HepG2 (cell line): ENCODE results near the gene CDC42EP4. TPM values are rescaled to one million over a fixed set of nuclear protein-coding genes. Genes with fewer than 3 reads are reported as not detected.

ENCODE experiments used
- BCL6 ChIP-seq: IDR thresholded peaks from 2 replicates; pipeline ENCODE4 v1.6.1; 2016; ENCODE audit warnings: missing genetic modification reagents, missing compliant biosample characterization
- E2F1 ChIP-seq: sonication (generic); formaldehyde crosslinking; IDR thresholded peaks from 2 replicates; pipeline ENCODE4 v1.5.0; 2020; ENCODE audit warnings: missing genetic modification reagents
- FIP1L1 ChIP-seq: fragments of 200-400 bp; formaldehyde crosslinking; IDR thresholded peaks from 2 replicates; pipeline ENCODE4 v1.6.1; 2018; ENCODE audit warnings: low read depth, mild to moderate bottlenecking, low read length, moderate library complexity, borderline replicate concordance; ENCODE audit not compliant: insufficient read depth
- GATAD1 ChIP-seq: IDR thresholded peaks from 2 replicates; pipeline ENCODE4 v1.6.1; 2016; ENCODE audit warnings: missing genetic modification reagents, missing compliant biosample characterization
- MED8 ChIP-seq: sonication (generic); formaldehyde crosslinking; IDR thresholded peaks from 2 replicates; pipeline ENCODE4 v1.8.1; 2023; ENCODE audit warnings: mild to moderate bottlenecking, missing genetic modification reagents; ENCODE audit not compliant: insufficient replicate concordance
- NR3C1 ChIP-seq: sonication (generic); formaldehyde crosslinking; IDR thresholded peaks from 2 replicates; pipeline ENCODE4 v1.4.0; 2020; ENCODE audit warnings: missing genetic modification reagents
- PHF8 ChIP-seq: sonication (generic); formaldehyde crosslinking; IDR thresholded peaks from 2 replicates; pipeline ENCODE4 v1.5.0; 2020; ENCODE audit warnings: missing genetic modification reagents
- SRSF1 ChIP-seq: fragments of 200-400 bp; formaldehyde crosslinking; optimal IDR thresholded peaks from 2 replicates; pipeline ENCODE3; 2017; ENCODE audit warnings: mild to moderate bottlenecking, low read depth, low read length, moderate library complexity
- TEAD2 ChIP-seq: sonication (generic); formaldehyde crosslinking; IDR thresholded peaks from 2 replicates; pipeline ENCODE4 v1.9.0; 2021; ENCODE audit warnings: missing genetic modification reagents
- ZC3H4 ChIP-seq: sonication (generic); formaldehyde crosslinking; IDR thresholded peaks from 2 replicates; pipeline ENCODE4 v1.4.0; 2020; ENCODE audit warnings: missing genetic modification reagents, borderline replicate concordance
- ZFP90 ChIP-seq: sonication (generic); formaldehyde crosslinking; IDR thresholded peaks from 2 replicates; pipeline ENCODE4 v1.8.0; 2022; ENCODE audit warnings: missing genetic modification reagents, mild to moderate bottlenecking, inconsistent platforms, borderline replicate concordance
- ZNF282 ChIP-seq: fragments of 450-650 bp; IDR thresholded peaks from 2 replicates; pipeline ENCODE4 v1.6.1; 2018; ENCODE audit not compliant: partially characterized antibody
- ZNF547 ChIP-seq: sonication (generic); formaldehyde crosslinking; IDR thresholded peaks from 2 replicates; pipeline ENCODE4 v1.5.1; 2020; ENCODE audit warnings: mild to moderate bottlenecking, missing genetic modification reagents
- ZNF607 ChIP-seq: sonication (generic); formaldehyde crosslinking; IDR thresholded peaks from 2 replicates; pipeline ENCODE4 v1.5.1; 2020; ENCODE audit warnings: missing genetic modification reagents, mild to moderate bottlenecking, borderline replicate concordance
- ZNF749 ChIP-seq: sonication (generic); formaldehyde crosslinking; IDR thresholded peaks from 2 replicates; pipeline ENCODE4 v1.8.0; 2022; ENCODE audit warnings: mild to moderate bottlenecking, missing genetic modification reagents, moderate library complexity, borderline replicate concordance
- ZNF790 ChIP-seq: sonication (generic); formaldehyde crosslinking; IDR thresholded peaks from 2 replicates; pipeline ENCODE4 v1.8.0; 2022; ENCODE audit warnings: missing genetic modification reagents, mild to moderate bottlenecking, borderline replicate concordance
- polyA plus RNA-seq, 8 experiments: library from polyadenylated mRNA; depleted of rRNA in 3 of 8; stranded (reverse) in 7 of 8; unstranded in 1 of 8; fragments of >200 nt; fragmentation: Illumina TruSeq in 4 of 8; extraction: Trizol in 4 of 8; gene quantifications; 2 replicates each; pipeline versions ENCODE4 v1.2.1 to v1.2.3, GENCODE V29; 2011 to 2016; ENCODE audit warnings: low read depth in 4 of 8, missing spikeins in 1 of 8, mixed read lengths in 1 of 8; ENCODE audit not compliant: insufficient read depth in 1 of 8
- total RNA-seq, 5 experiments: library from RNA; depleted of rRNA; stranded (reverse); fragments of >200 nt; fragmentation: Illumina TruSeq; extraction: Trizol; gene quantifications; 2 replicates each; pipeline ENCODE4 v1.2.3, GENCODE V29; 2016; ENCODE audit warnings: low read depth in 1 of 5
- TF ChIP-seq, protein P1 (sequence below): sonication (generic); formaldehyde crosslinking; IDR thresholded peaks from 2 replicates; pipeline ENCODE4 v1.4.0; 2020; ENCODE audit warnings: missing genetic modification reagents
- TF ChIP-seq, protein P2 (sequence below): sonication (generic); formaldehyde crosslinking; IDR thresholded peaks from 2 replicates; pipeline ENCODE4 v1.8.1; 2023; ENCODE audit warnings: mild to moderate bottlenecking, inconsistent platforms, moderate library complexity, missing genetic modification reagents, borderline replicate concordance

CDC42EP4 gene
- total and polyA plus RNA-seq, 2 of the 13 experiments (the other 11 are each of a cell fraction or from before 2014, with no cell fraction given) = 19.0 to 54.0 TPM

GRCh38 chr17:73308017-73308823 is 3.6 kb downstream of the CDC42EP4 start (continued):
- no peak for TF ChIP-seq E2F1 (CRISPR knock-in tag)
- peak; percentile 66 for TF ChIP-seq MED8 (CRISPR knock-in tag)
- no peak for TF ChIP-seq TEAD2 (CRISPR knock-in tag)
- no peak; the same call in 1 of the 2 replicates for TF ChIP-seq ZNF547 (CRISPR knock-in tag)
- peak; percentile 53; the same call in 1 of the 2 replicates for TF ChIP-seq ZNF607
- TF ChIP-seq ZNF790 (CRISPR knock-in tag) = no peak
- 0 out of 2 replicates have a peak, but pooled peaks have one; percentile 25 for TF ChIP-seq ZNF749 (CRISPR knock-in tag)
- TF ChIP-seq NR3C1 (CRISPR knock-in tag) = no peak
- peak; percentile 58 for TF ChIP-seq BCL6 (CRISPR knock-in tag)
- TF ChIP-seq PHF8 (CRISPR knock-in tag) = peak; percentile 63
- no peak for TF ChIP-seq ZC3H4 (CRISPR knock-in tag)
- TF ChIP-seq ZFP90 (CRISPR knock-in tag) = peak; percentile 94; the same call in 1 of the 2 replicates
- TF ChIP-seq, protein P1, sequence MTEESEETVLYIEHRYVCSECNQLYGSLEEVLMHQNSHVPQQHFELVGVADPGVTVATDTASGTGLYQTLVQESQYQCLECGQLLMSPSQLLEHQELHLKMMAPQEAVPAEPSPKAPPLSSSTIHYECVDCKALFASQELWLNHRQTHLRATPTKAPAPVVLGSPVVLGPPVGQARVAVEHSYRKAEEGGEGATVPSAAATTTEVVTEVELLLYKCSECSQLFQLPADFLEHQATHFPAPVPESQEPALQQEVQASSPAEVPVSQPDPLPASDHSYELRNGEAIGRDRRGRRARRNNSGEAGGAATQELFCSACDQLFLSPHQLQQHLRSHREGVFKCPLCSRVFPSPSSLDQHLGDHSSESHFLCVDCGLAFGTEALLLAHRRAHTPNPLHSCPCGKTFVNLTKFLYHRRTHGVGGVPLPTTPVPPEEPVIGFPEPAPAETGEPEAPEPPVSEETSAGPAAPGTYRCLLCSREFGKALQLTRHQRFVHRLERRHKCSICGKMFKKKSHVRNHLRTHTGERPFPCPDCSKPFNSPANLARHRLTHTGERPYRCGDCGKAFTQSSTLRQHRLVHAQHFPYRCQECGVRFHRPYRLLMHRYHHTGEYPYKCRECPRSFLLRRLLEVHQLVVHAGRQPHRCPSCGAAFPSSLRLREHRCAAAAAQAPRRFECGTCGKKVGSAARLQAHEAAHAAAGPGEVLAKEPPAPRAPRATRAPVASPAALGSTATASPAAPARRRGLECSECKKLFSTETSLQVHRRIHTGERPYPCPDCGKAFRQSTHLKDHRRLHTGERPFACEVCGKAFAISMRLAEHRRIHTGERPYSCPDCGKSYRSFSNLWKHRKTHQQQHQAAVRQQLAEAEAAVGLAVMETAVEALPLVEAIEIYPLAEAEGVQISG = peak; percentile 88
- TF ChIP-seq SRSF1 = no peak
- TF ChIP-seq FIP1L1 = no peak
- TF ChIP-seq ZNF282 = no peak
- TF ChIP-seq GATAD1 (CRISPR knock-in tag) = peak; percentile 64
- TF ChIP-seq, protein P2, sequence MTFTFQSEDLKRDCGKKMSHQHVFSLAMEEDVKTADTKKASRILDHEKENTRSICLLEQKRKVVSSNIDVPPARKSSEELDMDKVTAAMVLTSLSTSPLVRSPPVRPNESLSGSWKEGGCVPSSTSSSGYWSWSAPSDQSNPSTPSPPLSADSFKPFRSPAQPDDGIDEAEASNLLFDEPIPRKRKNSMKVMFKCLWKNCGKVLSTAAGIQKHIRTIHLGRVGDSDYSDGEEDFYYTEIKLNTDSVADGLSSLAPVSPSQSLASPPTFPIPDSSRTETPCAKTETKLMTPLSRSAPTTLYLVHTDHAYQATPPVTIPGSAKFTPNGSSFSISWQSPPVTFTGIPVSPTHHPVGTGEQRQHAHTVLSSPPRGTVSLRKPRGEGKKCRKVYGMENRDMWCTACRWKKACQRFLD (CRISPR knock-in tag) = no peak
